Right lobe of liver (tissue), 4 donors: ENCODE results near the gene SENP7.

ENCODE experiments used
- POLR2A ChIP-seq: fragments of 450-650 bp; IDR thresholded peaks from one replicate; pipeline ENCODE4 v1.6.1; 2017; ENCODE audit warnings: antibody characterized with exemption, mild to moderate bottlenecking
- TF ChIP-seq, protein P1 (sequence below), 4 donors: fragments of 200-600 bp in 3 of 4; fragments of 450-650 bp in 1 of 4; IDR thresholded peaks; one replicate each; pipeline versions ENCODE4 v1.5.1 to v1.8.0; 2016 to 2022; ENCODE audit warnings: antibody characterized with exemption in 4 of 4, mild to moderate bottlenecking in 2 of 4
- donor health status: DM: no; HTN: no; CAD: no.
- donor health status: DM: no; HTN: no; CAD: no.
- donor health status: DM: no; HTN: yes; CAD: no.

DNA sequence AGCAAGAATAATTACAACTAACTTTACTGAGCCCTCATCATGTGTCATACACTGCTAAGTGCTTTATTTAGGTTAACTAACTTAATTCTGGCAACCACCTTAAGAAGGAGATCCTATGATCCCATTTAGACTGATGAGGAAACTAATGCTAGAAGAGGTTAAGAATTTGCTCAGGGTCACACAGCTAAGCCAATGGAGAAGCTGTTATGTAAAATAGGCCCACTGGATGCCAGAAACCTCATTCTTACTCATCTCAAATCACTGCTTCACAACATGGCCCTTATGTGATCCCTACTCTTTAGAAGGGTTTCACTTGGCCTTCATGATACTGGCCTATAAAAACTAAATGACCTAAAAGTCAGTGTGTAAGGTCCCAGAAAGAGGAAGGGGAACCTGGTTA, 233.8 kb downstream of the SENP7 start:
- no peak for TF ChIP-seq POLR2A
- TF ChIP-seq, protein P1, sequence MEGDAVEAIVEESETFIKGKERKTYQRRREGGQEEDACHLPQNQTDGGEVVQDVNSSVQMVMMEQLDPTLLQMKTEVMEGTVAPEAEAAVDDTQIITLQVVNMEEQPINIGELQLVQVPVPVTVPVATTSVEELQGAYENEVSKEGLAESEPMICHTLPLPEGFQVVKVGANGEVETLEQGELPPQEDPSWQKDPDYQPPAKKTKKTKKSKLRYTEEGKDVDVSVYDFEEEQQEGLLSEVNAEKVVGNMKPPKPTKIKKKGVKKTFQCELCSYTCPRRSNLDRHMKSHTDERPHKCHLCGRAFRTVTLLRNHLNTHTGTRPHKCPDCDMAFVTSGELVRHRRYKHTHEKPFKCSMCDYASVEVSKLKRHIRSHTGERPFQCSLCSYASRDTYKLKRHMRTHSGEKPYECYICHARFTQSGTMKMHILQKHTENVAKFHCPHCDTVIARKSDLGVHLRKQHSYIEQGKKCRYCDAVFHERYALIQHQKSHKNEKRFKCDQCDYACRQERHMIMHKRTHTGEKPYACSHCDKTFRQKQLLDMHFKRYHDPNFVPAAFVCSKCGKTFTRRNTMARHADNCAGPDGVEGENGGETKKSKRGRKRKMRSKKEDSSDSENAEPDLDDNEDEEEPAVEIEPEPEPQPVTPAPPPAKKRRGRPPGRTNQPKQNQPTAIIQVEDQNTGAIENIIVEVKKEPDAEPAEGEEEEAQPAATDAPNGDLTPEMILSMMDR (IDR thresholded peaks at IDR 0.05), result no peak
